ENCODE measurements around the gene AIF1. TPM values are rescaled to one million over a fixed set of nuclear protein-coding genes. Genes with fewer than 3 reads are reported as not detected.

AIF1 gene
- total RNA-seq, 1 experiment from 2014 or later: 2.2 TPM

DNA sequence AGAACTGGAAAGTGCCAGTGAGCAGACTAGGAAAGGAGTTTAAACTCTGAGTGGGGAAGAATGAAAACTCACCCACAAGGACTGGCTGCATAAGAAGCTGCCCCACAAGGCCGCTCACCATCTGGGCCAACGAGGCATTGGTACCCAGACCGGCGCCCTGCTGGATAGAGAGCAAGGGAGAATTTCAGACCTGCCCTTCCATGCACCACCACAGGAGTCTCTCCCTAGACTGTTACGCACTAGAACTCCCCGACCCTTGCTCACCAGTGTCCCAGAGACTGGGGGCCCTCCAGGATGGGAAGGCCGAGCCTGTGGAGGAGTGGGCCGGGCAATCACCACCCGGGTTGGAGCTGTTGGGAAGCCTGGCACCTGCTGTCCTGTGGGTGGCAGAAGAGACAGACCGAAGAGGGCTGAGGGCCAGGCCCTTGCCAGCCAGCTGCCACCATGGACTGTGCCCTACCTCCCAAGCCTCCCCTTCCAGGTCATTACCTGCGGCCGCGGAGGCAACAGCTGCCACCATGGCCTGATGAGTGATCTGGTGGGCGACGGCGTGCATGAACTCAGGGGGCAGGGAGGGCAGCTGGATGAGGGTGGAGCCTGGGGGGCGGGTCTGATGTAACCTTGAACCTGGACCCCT is 28.9 kb downstream of the AIF1 start:
- peaks cover 75% of the 10 kb centered on the region for H3K36me3 Mint-ChIP-seq (ENCODE audit: insufficient read depth, unreplicated experiment)
- intact Hi-C loops (cut with micrococcal nuclease; ENCODE audit: unreplicated experiment): no loop called here
- H3K4me1 ChIP-seq: no peaks in the 10 kb centered on the region
- no peak overlapping the region for H3K4me3 ChIP-seq (ENCODE audit: low read depth, low read length)
- H3K36me3 ChIP-seq (ENCODE audit: control insufficient read depth, insufficient read depth, low read length): peaks cover 13% of the 10 kb centered on the region
- H3K9me3 ChIP-seq: no peaks in the 10 kb centered on the region
- H3K4me1 Mint-ChIP-seq (ENCODE audit: low read depth, unreplicated experiment): no peaks in the 10 kb centered on the region
- BruUV-seq (replicated peaks): no TSS peak
- POLR2A ChIA-PET: interaction anchor here (1.0 kb wide), 1 partner anchor 12 kb away, joined by 3 read pairs; the partner anchor contains the start of gene APOM
- DNase-seq: no peak
- CTCF ChIA-PET: no interaction called here
- no peaks in the 10 kb centered on the region for H3K27me3 ChIP-seq (replicated peaks; ENCODE audit: control insufficient read depth, insufficient read depth, low read length)
- H3K9me3 Mint-ChIP-seq (ENCODE audit: unreplicated experiment): no peaks in the 10 kb centered on the region
- H3K4me3 Mint-ChIP-seq (ENCODE audit: unreplicated experiment): no peak overlapping the region
- no peaks in the 10 kb centered on the region for H3K27me3 Mint-ChIP-seq (ENCODE audit: insufficient read depth, unreplicated experiment)
- H3K27ac Mint-ChIP-seq (ENCODE audit: unreplicated experiment): no peak overlapping the region
- TF ChIP-seq, protein P1, sequence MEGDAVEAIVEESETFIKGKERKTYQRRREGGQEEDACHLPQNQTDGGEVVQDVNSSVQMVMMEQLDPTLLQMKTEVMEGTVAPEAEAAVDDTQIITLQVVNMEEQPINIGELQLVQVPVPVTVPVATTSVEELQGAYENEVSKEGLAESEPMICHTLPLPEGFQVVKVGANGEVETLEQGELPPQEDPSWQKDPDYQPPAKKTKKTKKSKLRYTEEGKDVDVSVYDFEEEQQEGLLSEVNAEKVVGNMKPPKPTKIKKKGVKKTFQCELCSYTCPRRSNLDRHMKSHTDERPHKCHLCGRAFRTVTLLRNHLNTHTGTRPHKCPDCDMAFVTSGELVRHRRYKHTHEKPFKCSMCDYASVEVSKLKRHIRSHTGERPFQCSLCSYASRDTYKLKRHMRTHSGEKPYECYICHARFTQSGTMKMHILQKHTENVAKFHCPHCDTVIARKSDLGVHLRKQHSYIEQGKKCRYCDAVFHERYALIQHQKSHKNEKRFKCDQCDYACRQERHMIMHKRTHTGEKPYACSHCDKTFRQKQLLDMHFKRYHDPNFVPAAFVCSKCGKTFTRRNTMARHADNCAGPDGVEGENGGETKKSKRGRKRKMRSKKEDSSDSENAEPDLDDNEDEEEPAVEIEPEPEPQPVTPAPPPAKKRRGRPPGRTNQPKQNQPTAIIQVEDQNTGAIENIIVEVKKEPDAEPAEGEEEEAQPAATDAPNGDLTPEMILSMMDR (IDR thresholded peaks at IDR 0.05; ENCODE audit: insufficient read depth in 1 of 2, low read depth in 1 of 2, low read length in 1 of 2, severe bottlenecking in 1 of 2, unreplicated experiment in 1 of 2): no peak

DNA sequence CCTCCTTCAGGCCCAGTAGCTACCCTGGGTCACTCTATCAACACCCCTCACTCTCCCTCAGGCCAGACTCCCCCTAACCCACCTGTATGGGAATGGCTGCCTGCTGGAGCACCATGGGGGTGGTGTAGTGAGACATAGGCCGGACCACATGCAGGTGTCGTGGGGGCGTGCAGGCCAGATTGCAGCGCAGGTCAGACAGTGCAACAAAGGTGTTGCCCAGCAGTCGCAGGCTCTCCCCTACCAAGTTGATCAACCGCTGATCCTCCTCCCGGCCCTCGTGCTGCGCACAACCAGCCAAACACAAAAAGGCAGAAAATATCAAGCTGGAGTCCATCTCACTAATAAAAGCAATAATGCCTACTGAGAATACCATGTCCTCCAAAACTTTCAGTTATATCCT is 30.3 kb downstream of the AIF1 start:
- Mint-ChIP-seq H3K9me3 (ENCODE audit: unreplicated experiment) (no peaks in the 10 kb centered on the region), H3K27me3 (ENCODE audit: insufficient read depth, unreplicated experiment) (no peaks in the 10 kb centered on the region), H3K4me1 (ENCODE audit: low read depth, unreplicated experiment) (no peaks in the 10 kb centered on the region), H3K4me3 (ENCODE audit: unreplicated experiment) (no peak overlapping the region), H3K36me3 (ENCODE audit: insufficient read depth, unreplicated experiment) (peaks cover 75% of the 10 kb centered on the region), H3K27ac (ENCODE audit: unreplicated experiment) (no peak overlapping the region)
- no peaks in the 10 kb centered on the region for H3K27me3 ChIP-seq (replicated peaks; ENCODE audit: control insufficient read depth, insufficient read depth, low read length)
- H3K4me3 ChIP-seq (ENCODE audit: low read depth, low read length): no peak overlapping the region
- POLR2A ChIA-PET: interaction anchor here (0.6 kb wide), 1 partner anchor 217 kb away, joined by 3 read pairs; the partner anchor contains the start of gene NEU1
- TF ChIP-seq, protein P1 (IDR thresholded peaks at IDR 0.05; ENCODE audit: insufficient read depth in 1 of 2, low read depth in 1 of 2, low read length in 1 of 2, severe bottlenecking in 1 of 2, unreplicated experiment in 1 of 2): no peak
- H3K4me1 ChIP-seq: no peaks in the 10 kb centered on the region
- BruUV-seq (replicated peaks): no TSS peak
- H3K36me3 ChIP-seq (ENCODE audit: control insufficient read depth, insufficient read depth, low read length): peaks cover 11% of the 10 kb centered on the region
- intact Hi-C loops (cut with micrococcal nuclease; ENCODE audit: unreplicated experiment): no loop called here
- no peak for DNase-seq
- CTCF ChIA-PET: interaction anchor here (1.1 kb wide), 1 partner anchor 46 kb away, joined by 4 read pairs; no protein-coding TSS in a partner anchor
- H3K9me3 ChIP-seq: no peaks in the 10 kb centered on the region

DNA sequence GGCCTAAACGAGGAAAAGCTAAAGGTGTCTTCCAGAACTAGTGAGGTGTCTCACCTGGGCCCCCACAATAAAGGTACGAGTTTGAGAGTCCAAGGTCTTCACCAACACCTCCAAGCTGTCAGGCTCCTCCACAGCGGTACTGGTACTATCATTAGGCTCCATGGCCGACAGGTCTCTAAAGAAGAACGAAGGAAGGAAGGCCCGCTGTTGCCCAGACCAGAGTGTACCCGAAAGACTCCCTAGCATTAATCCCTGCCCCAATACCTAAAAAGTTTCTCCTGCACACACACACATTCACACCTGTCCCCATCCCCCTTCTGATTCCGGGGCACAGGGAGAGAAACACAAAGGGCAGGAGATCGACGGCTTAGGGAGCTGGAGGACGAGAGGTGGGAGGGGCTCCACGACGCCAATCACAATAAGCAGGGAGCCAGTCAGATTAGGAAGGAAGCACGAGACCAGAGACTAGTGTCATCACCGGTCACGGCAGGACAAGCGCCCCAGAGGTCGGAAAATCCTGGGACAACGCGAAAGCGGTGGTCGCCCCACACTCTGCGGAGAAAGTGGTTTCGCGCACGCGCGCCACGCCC is 36.7 kb downstream of the AIF1 start:
- intact Hi-C loops (cut with micrococcal nuclease; ENCODE audit: unreplicated experiment): loop anchor here (1.0 to 2.0 kb wide), 3 partner anchors 9 to 31 kb away; partner anchors contain the start of genes C6orf47 and PRRC2A
- CTCF ChIA-PET: interaction anchor here (0.6 to 1.5 kb wide), 4 partner anchors 9 to 211 kb away, joined by 3 to 6 read pairs (median 4); partner anchors contain the start of genes C6orf47, GPANK1 and NEU1
- TSS peak; percentile 55 for BruUV-seq (replicated peaks)

More for the DNA sequence above, 36.7 kb downstream of the AIF1 start:
- Mint-ChIP-seq H3K27me3 (ENCODE audit: insufficient read depth, unreplicated experiment) (no peaks in the 10 kb centered on the region), H3K4me3 (ENCODE audit: unreplicated experiment) (peak overlapping the region; percentile 98), H3K27ac (ENCODE audit: unreplicated experiment) (peak overlapping the region; percentile 99), H3K36me3 (ENCODE audit: insufficient read depth, unreplicated experiment) (peaks cover 72% of the 10 kb centered on the region), H3K9me3 (ENCODE audit: unreplicated experiment) (no peaks in the 10 kb centered on the region), H3K4me1 (ENCODE audit: low read depth, unreplicated experiment) (peaks cover 17% of the 10 kb centered on the region)
- Histone ChIP-seq H3K9me3 (no peaks in the 10 kb centered on the region), H3K4me3 (ENCODE audit: low read depth, low read length) (peak overlapping the region; percentile 97), H3K4me1 (peaks cover 36% of the 10 kb centered on the region), H3K27me3 (replicated peaks; ENCODE audit: control insufficient read depth, insufficient read depth, low read length) (no peaks in the 10 kb centered on the region), H3K36me3 (ENCODE audit: control insufficient read depth, insufficient read depth, low read length) (peaks cover 6% of the 10 kb centered on the region)
- POLR2A ChIA-PET: interaction anchor here (0.9 to 1.8 kb wide), 7 partner anchors 9 to 211 kb away, joined by 3 to 17 read pairs (median 8); partner anchors contain the start of genes C6orf47, GPANK1, LSM2 and NEU1
- TF ChIP-seq, protein P1 (IDR thresholded peaks at IDR 0.05; ENCODE audit: insufficient read depth in 1 of 2, low read depth in 1 of 2, low read length in 1 of 2, severe bottlenecking in 1 of 2, unreplicated experiment in 1 of 2): no peak
- DNase-seq: peak; percentile 82 to 83

Data from Caco-2 (cell line).